HTERT RPE-1 (cell line): ENCODE data around the gene WDR70.
"Not testable (repeated sequence)": the region's sequence is repeated elsewhere in the genome, so short reads cannot be mapped to it uniquely, and the experiment has no call there.

Experiments used
- in situ Hi-C: fragments of 300-500 bp; cut with MboI; formaldehyde crosslinking; loops from 4 replicates; pipeline ENCODE4 v1.14.3; 2020; ENCODE audit warnings: low sequenced_read_pairs

WDR70 gene

GRCh38 chr5:37511646-37512045 lies 132.5 kb downstream of the WDR70 start:
- in situ Hi-C loops: no loop called here

- in situ Hi-C loops: no loop called here
These were observed 135.8 kb downstream of the WDR70 start for GRCh38 chr5:37514946-37515345.

- in situ Hi-C loops: no loop called here
These were observed 138.6 kb downstream of the WDR70 start for GRCh38 chr5:37517686-37518085.

- in situ Hi-C loops: not testable (repeated sequence)
These were observed 139.2 kb downstream of the WDR70 start for GRCh38 chr5:37518356-37518755.

- in situ Hi-C loops: no loop called here
These were observed 140.2 kb downstream of the WDR70 start for GRCh38 chr5:37519304-37519703.

- in situ Hi-C loops: no loop called here
These were observed 140.7 kb downstream of the WDR70 start for GRCh38 chr5:37519807-37520206.

GRCh38 chr5:37520811-37521210 lies 141.7 kb downstream of the WDR70 start:
- in situ Hi-C loops: no loop called here

- in situ Hi-C loops: no loop called here
These were observed 154.0 kb downstream of the WDR70 start for GRCh38 chr5:37532976-37533740.

GRCh38 chr5:37533851-37534250 lies 154.7 kb downstream of the WDR70 start:
- in situ Hi-C loops: no loop called here

GRCh38 chr5:37539459-37539858 lies 160.3 kb downstream of the WDR70 start:
- in situ Hi-C loops: no loop called here

GRCh38 chr5:37543216-37543615 lies 164.1 kb downstream of the WDR70 start:
- in situ Hi-C loops: no loop called here

- in situ Hi-C loops: no loop called here
These were observed 170.3 kb downstream of the WDR70 start for GRCh38 chr5:37549411-37549810.

- in situ Hi-C loops: no loop called here
These were observed 173.0 kb downstream of the WDR70 start for GRCh38 chr5:37552161-37552560.

GRCh38 chr5:37552770-37553719 lies 173.9 kb downstream of the WDR70 start:
- in situ Hi-C loops: no loop called here

GRCh38 chr5:37553720-37554404 lies 174.7 kb downstream of the WDR70 start:
- in situ Hi-C loops: no loop called here

GRCh38 chr5:37554405-37554739 lies 175.3 kb downstream of the WDR70 start:
- in situ Hi-C loops: no loop called here

GRCh38 chr5:37554938-37555337 lies 175.8 kb downstream of the WDR70 start:
- in situ Hi-C loops: no loop called here

- in situ Hi-C loops: no loop called here
These were observed 178.7 kb downstream of the WDR70 start for GRCh38 chr5:37557734-37558293.

- in situ Hi-C loops: no loop called here
These were observed 186.0 kb downstream of the WDR70 start for GRCh38 chr5:37565062-37565670.

GRCh38 chr5:37567566-37567965 lies 188.4 kb downstream of the WDR70 start:
- in situ Hi-C loops: no loop called here
